Left ventricle myocardium inferior (tissue), 1 donor: Measurements from ENCODE around the gene CHIC2. TPM values are rescaled to one million over a fixed set of nuclear protein-coding genes. Genes with fewer than 3 reads are reported as not detected.

Experiments
- DNase-seq: peaks from one replicate; pipeline ENCODE4 v3.0.0-alpha.2; 2020
- H3K27ac ChIP-seq: fragments of 200-600 bp; replicated peaks from 2 replicates; pipeline ENCODE4 v1.8.0; 2021
- H3K27me3 ChIP-seq: fragments of 200-600 bp; 2 replicates; pipeline ENCODE4 v1.8.0; 2021; ENCODE audit warnings: low read depth
- H3K36me3 ChIP-seq: fragments of 200-600 bp; 2 replicates; pipeline ENCODE4 v1.8.0; 2021
- H3K4me1 ChIP-seq: fragments of 200-600 bp; 2 replicates; pipeline ENCODE4 v1.8.0; 2021
- H3K4me3 ChIP-seq: fragments of 200-600 bp; 2 replicates; pipeline ENCODE4 v1.8.0; 2021; ENCODE audit warnings: mild to moderate bottlenecking, moderate library complexity
- H3K9me3 ChIP-seq: fragments of 200-600 bp; replicated peaks from 2 replicates; pipeline ENCODE4 v1.8.0; 2021
- CTCF ChIP-seq: fragments of 200-600 bp; IDR thresholded peaks from 2 replicates; pipeline ENCODE4 v1.8.0; 2021; ENCODE audit warnings: antibody characterized with exemption, mild to moderate bottlenecking, borderline replicate concordance
- intact Hi-C: fragments of 100-400 bp; cut with micrococcal nuclease; formaldehyde crosslinking; loops from one replicate; pipeline ENCODE4 v1.11.0; 2022
- total RNA-seq: library from RNA; stranded (reverse); fragmentation: NEBNext Ultra II Directional; extraction: Animal tissue kit (Norgen Biotek cat#: 25700); gene quantifications from one replicate; pipeline ENCODE4 v1.2.1, GENCODE V29; 2021
- donor health status: DM: no; HTN: yes; CAD: no; lungs with severe emphysema.

The CHIC2 gene
- total RNA-seq, 1 donor from 2014 or later: 9.1 TPM

- Histone ChIP-seq H3K9me3 (no peaks in the 10 kb centered on the region), H3K4me3 (no peak overlapping the region), H3K36me3 (no peaks in the 10 kb centered on the region), H3K27ac (no peak overlapping the region), H3K4me1 (no peaks in the 10 kb centered on the region), H3K27me3 (peaks cover 9% of the 10 kb centered on the region)
- no peak for TF ChIP-seq CTCF
- intact Hi-C loops: no loop called here
- DNase-seq: no peak
These were observed 17.8 kb upstream of the CHIC2 start for GRCh38 chr4:54082168-54082567.

DNA sequence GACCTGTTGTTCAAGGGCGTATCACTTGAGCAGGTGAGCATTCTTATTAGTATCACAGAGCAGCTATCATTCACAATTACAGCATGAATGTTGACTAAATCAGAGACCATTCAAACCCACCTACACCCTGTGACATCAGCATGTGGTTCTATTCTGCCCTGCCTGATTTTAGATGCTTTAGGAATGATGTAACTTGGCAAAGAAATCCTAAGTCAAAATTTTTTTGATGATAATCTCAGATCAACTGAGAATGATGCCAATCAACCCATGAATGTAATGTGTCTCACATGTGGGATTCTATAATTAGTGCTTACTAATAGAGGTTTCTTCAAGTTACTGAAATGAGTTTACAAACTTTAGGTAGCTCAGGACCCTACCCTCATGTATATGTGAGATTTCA lies 13.4 kb upstream of the CHIC2 start:
- no peak for TF ChIP-seq CTCF
- intact Hi-C loops: no loop called here
- H3K36me3 ChIP-seq: no peaks in the 10 kb centered on the region

GRCh38 chr4:54076673-54077072 lies 12.3 kb upstream of the CHIC2 start:
- no peak for DNase-seq
- Histone ChIP-seq H3K4me1 (no peaks in the 10 kb centered on the region), H3K27me3 (peaks cover 9% of the 10 kb centered on the region), H3K27ac (no peak overlapping the region), H3K4me3 (no peak overlapping the region), H3K9me3 (no peaks in the 10 kb centered on the region), H3K36me3 (no peaks in the 10 kb centered on the region)
- TF ChIP-seq CTCF: no peak
- intact Hi-C loops: no loop called here

More for the DNA sequence above, 13.4 kb upstream of the CHIC2 start:
- Histone ChIP-seq H3K27ac (no peak overlapping the region), H3K27me3 (peaks cover 9% of the 10 kb centered on the region), H3K9me3 (no peaks in the 10 kb centered on the region), H3K4me1 (no peaks in the 10 kb centered on the region), H3K4me3 (no peak overlapping the region)
- no peak for DNase-seq

GRCh38 chr4:54074381-54074780 lies 10.0 kb upstream of the CHIC2 start:
- no peak for DNase-seq
- no peaks in the 10 kb centered on the region for H3K4me1 ChIP-seq
- H3K27ac ChIP-seq: no peak overlapping the region
- no peaks in the 10 kb centered on the region for H3K36me3 ChIP-seq
- H3K9me3 ChIP-seq: no peaks in the 10 kb centered on the region
- TF ChIP-seq CTCF: no peak
- H3K27me3 ChIP-seq: peaks cover 9% of the 10 kb centered on the region
- H3K4me3 ChIP-seq: no peak overlapping the region
- intact Hi-C loops: no loop called here

DNA sequence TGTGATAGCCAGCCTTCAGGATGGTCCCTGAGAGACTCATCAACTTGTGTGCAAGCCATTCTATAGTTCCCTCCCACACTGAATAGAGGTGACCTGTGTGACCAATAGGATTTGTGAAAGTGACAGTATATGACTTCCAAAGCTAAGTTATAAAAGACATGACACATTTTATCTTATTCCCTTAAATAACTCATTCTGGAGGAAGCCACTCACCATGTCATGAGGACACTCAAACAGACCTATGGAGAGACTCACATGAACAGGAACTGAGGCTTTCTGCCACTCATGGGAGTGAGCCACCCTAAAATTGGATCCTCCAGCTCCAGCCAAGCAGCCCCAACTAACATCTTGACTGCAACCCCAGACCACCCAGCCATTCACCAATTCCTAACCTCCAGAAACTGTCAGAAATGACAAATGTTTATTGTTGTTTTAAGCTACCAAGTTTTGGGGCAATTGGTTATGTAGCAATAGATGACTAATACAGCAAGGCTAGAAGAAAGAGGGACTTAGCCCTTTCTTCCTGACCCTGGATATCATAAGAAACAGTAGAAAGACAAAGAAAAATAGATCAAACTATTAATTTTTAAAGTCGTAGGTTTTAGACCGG lies 9.0 kb upstream of the CHIC2 start:
- no peak for DNase-seq
- H3K4me1 ChIP-seq: no peaks in the 10 kb centered on the region
- no peaks in the 10 kb centered on the region for H3K9me3 ChIP-seq
- intact Hi-C loops: no loop called here
- no peak for TF ChIP-seq CTCF
- no peak overlapping the region for H3K4me3 ChIP-seq
- no peak overlapping the region for H3K27ac ChIP-seq
- H3K27me3 ChIP-seq: no peaks in the 10 kb centered on the region
- H3K36me3 ChIP-seq: no peaks in the 10 kb centered on the region

- Histone ChIP-seq H3K4me3 (no peak overlapping the region), H3K4me1 (peaks cover 50% of the 10 kb centered on the region), H3K36me3 (no peaks in the 10 kb centered on the region), H3K27me3 (no peaks in the 10 kb centered on the region), H3K9me3 (peaks cover 3% of the 10 kb centered on the region), H3K27ac (peak overlapping the region; percentile 96)
- intact Hi-C loops: no loop called here
- DNase-seq: peak; percentile 37
- no peak for TF ChIP-seq CTCF
These were observed 2.8 kb upstream of the CHIC2 start for GRCh38 chr4:54067166-54067565.
